IMR-90 (cell line): ENCODE measurements around the gene PTP4A2. TPM values are rescaled to one million over a fixed set of nuclear protein-coding genes. Genes with fewer than 3 reads are reported as not detected.

ENCODE experiments used
- ATAC-seq: fragments of 200-7000 bp; cut with Tn5 transposase; 2 replicates; pipeline ENCODE4 v1.9.1; 2020; ENCODE audit warnings: low read depth, mild to moderate bottlenecking, moderate library complexity
- BruUV-seq: library from RNA; stranded (reverse); fragments of 400-500 nt; replicated peaks from 2 replicates; lab custom pipeline; 2021; lab: Mats Ljungman, UMichigan
- CTCF ChIA-PET: fragments of 300-600 bp; formaldehyde crosslinking; extraction: SDS; loops from one replicate; lab custom pipeline; 2021; ENCODE audit warnings: antibody characterized with exemption; lab: Yijun Ruan, JAX
- POLR2A ChIA-PET: fragments of 300-600 bp; sonication (Branson Sonifier 250); formaldehyde crosslinking; loops from one replicate; lab custom pipeline; 2022; ENCODE audit warnings: antibody characterized with exemption; ENCODE audit not compliant: unreplicated experiment; lab: Charles Lee
- DNase-seq: peaks from one replicate; pipeline ENCODE4 v3.0.0; 2013
- H2AFZ ChIP-seq: replicated peaks from 2 replicates; pipeline ENCODE3; 2013; ENCODE audit warnings: low read length, mild to moderate bottlenecking; ENCODE audit not compliant: poor library complexity
- H2AK5ac ChIP-seq: 2 replicates; pipeline ENCODE4 v1.6.1; 2013; ENCODE audit warnings: low read depth, low read length, inconsistent platforms
- H2AK9ac ChIP-seq: replicated peaks from 2 replicates; pipeline ENCODE3; 2013; ENCODE audit warnings: mild to moderate bottlenecking, low read depth, low read length, moderate library complexity; ENCODE audit not compliant: poor library complexity
- H2BK120ac ChIP-seq: 2 replicates; pipeline ENCODE4 v1.6.1; 2013; ENCODE audit warnings: low read depth, low read length, inconsistent platforms
- H2BK15ac ChIP-seq: 3 replicates; pipeline ENCODE4 v1.6.1; 2013; ENCODE audit warnings: low read depth, low read length, inconsistent platforms
- H2BK20ac ChIP-seq: 2 replicates; pipeline ENCODE4 v1.6.1; 2013; ENCODE audit warnings: low read depth, mild to moderate bottlenecking, inconsistent platforms, low read length, moderate library complexity
- H2BK5ac ChIP-seq: 2 replicates; pipeline ENCODE4 v1.6.1; 2013; ENCODE audit warnings: mild to moderate bottlenecking, low read depth, low read length, inconsistent platforms; ENCODE audit not compliant: poor library complexity, severe bottlenecking
- H3K14ac ChIP-seq: replicated peaks from 2 replicates; pipeline ENCODE4 v1.6.1; 2013; ENCODE audit warnings: low read depth, low read length, inconsistent platforms
- H3K18ac ChIP-seq: 2 replicates; pipeline ENCODE4 v1.6.1; 2013; ENCODE audit warnings: low read depth, low read length, control low read depth
- H3K23ac ChIP-seq: 2 replicates; pipeline ENCODE4 v1.6.1; 2013; ENCODE audit warnings: low read depth, low read length, inconsistent platforms
- H3K27ac ChIP-seq: 2 replicates; pipeline ENCODE4 v1.5.1; 2013; ENCODE audit warnings: mild to moderate bottlenecking, control low read depth, low read length; ENCODE audit not compliant: insufficient read depth
- H3K27me3 ChIP-seq: 2 replicates; pipeline ENCODE4 v1.6.1; 2013; ENCODE audit warnings: low read length; ENCODE audit not compliant: control insufficient read depth, insufficient read depth
- H3K36me3 ChIP-seq: 2 replicates; pipeline ENCODE4 v1.6.1; 2013; ENCODE audit warnings: low read length, mixed read lengths; ENCODE audit not compliant: control insufficient read depth, insufficient read depth
- H3K4ac ChIP-seq: 2 replicates; pipeline ENCODE4 v1.6.1; 2013; ENCODE audit warnings: low read depth, low read length, inconsistent platforms
- H3K4me1 ChIP-seq: 2 replicates; pipeline ENCODE4 v1.6.1; 2013; ENCODE audit warnings: low read length, mixed read lengths; ENCODE audit not compliant: control insufficient read depth, insufficient read depth
- H3K4me2 ChIP-seq: 2 replicates; pipeline ENCODE4 v1.6.1; 2013; ENCODE audit warnings: low read depth, mild to moderate bottlenecking, control low read depth, low read length, moderate library complexity
- H3K4me3 ChIP-seq: 2 replicates; pipeline ENCODE4 v1.5.1; 2013; ENCODE audit warnings: low read depth, mild to moderate bottlenecking, control low read depth, low read length, moderate library complexity; ENCODE audit not compliant: insufficient read depth
- H3K56ac ChIP-seq: 2 replicates; pipeline ENCODE4 v1.6.1; 2013; ENCODE audit warnings: low read length, inconsistent platforms; ENCODE audit not compliant: insufficient read depth; ENCODE audit errors: extremely low read depth
- H3K79me1 ChIP-seq, 2 experiments: 2 replicates each; pipeline ENCODE4 v1.6.1; 2013; ENCODE audit warnings: low read length in 2 of 2, inconsistent platforms in 1 of 2, low read depth in 1 of 2
- H3K9ac ChIP-seq: 2 replicates; pipeline ENCODE4 v1.6.1; 2013; ENCODE audit warnings: low read depth, low read length, control low read depth
- H3K9me1 ChIP-seq: 2 replicates; pipeline ENCODE4 v1.6.1; 2013; ENCODE audit warnings: low read length, inconsistent platforms; ENCODE audit not compliant: insufficient read depth
- H3K9me3 ChIP-seq: 2 replicates; pipeline ENCODE4 v1.6.1; 2013; ENCODE audit warnings: low read length; ENCODE audit not compliant: control insufficient read depth, insufficient read depth
- H4K20me1 ChIP-seq: 2 replicates; pipeline ENCODE4 v1.6.1; 2013; ENCODE audit warnings: low read length, inconsistent platforms; ENCODE audit not compliant: insufficient read depth
- H4K5ac ChIP-seq: 2 replicates; pipeline ENCODE4 v1.6.1; 2013; ENCODE audit warnings: mild to moderate bottlenecking, low read depth, low read length, control low read depth
- H4K8ac ChIP-seq, 2 experiments: 2 replicates each; pipeline ENCODE4 v1.6.1; 2013; ENCODE audit warnings: low read depth in 2 of 2, low read length in 2 of 2, control low read depth in 1 of 2, inconsistent platforms in 1 of 2
- H4K91ac ChIP-seq: 2 replicates; pipeline ENCODE4 v1.6.1; 2013; ENCODE audit warnings: low read depth, low read length, inconsistent platforms; ENCODE audit not compliant: insufficient read depth
- BHLHE40 ChIP-seq: fragments of 150-350 bp; IDR thresholded peaks from 2 replicates; pipeline ENCODE4 v1.6.1; 2016; ENCODE audit warnings: mild to moderate bottlenecking, low read depth, low read length
- CEBPB ChIP-seq: IDR thresholded peaks from 2 replicates; pipeline ENCODE4 v1.6.1; 2012; ENCODE audit warnings: low read depth, low read length, improper control_type of control experiment
- CHD1 ChIP-seq: IDR thresholded peaks from 2 replicates; pipeline ENCODE4 v1.6.1; 2012; ENCODE audit warnings: low read depth, low read length, improper control_type of control experiment
- FOS ChIP-seq: fragments of 150-350 bp; IDR thresholded peaks from 2 replicates; pipeline ENCODE4 v1.6.1; 2016; ENCODE audit warnings: low read depth, low read length
- MAFK ChIP-seq: IDR thresholded peaks from 2 replicates; pipeline ENCODE4 v1.6.1; 2012; ENCODE audit warnings: low read depth, low read length, improper control_type of control experiment
- MAZ ChIP-seq: IDR thresholded peaks from 2 replicates; pipeline ENCODE4 v1.6.1; 2012; ENCODE audit warnings: low read depth, mild to moderate bottlenecking, low read length, improper control_type of control experiment, moderate library complexity, borderline replicate concordance
- MXI1 ChIP-seq: IDR thresholded peaks from 2 replicates; pipeline ENCODE4 v1.6.1; 2012; ENCODE audit warnings: low read depth, mild to moderate bottlenecking, low read length, moderate library complexity, borderline replicate concordance
- NFE2L2 ChIP-seq: fragments of 150-350 bp; IDR thresholded peaks from 2 replicates; pipeline ENCODE4 v1.6.1; 2016; ENCODE audit warnings: low read depth, mild to moderate bottlenecking, low read length
- RCOR1 ChIP-seq: IDR thresholded peaks from 2 replicates; pipeline ENCODE4 v1.6.1; 2012; ENCODE audit warnings: mild to moderate bottlenecking, low read length, improper control_type of control experiment; ENCODE audit not compliant: insufficient replicate concordance
- SMC3 ChIP-seq: fragments of 150-350 bp; IDR thresholded peaks from 2 replicates; pipeline ENCODE4 v1.6.1; 2016; ENCODE audit warnings: low read depth, mild to moderate bottlenecking, antibody characterized with exemption, low read length, moderate library complexity
- WGBS, 2 experiments: methylation state at CpG; one replicate each; pipeline versions ENCODE4 v1.1.5 to v1.1.7; 2013; ENCODE audit warnings: missing lambda C conversion rate in 2 of 2; ENCODE audit not compliant: insufficient read length in 1 of 2; ENCODE audit errors: extremely low coverage in 2 of 2; 5-methylcytosine and 5-hydroxymethylcytosine counted together
- dilution Hi-C: fragments of 300-500 bp; cut with HindIII; formaldehyde crosslinking; loops from one replicate; pipeline ENCODE4 v1.14.3; 2018; ENCODE audit warnings: low sequenced_read_pairs; ENCODE audit not compliant: unreplicated experiment
- in situ Hi-C: fragments of 300-500 bp; cut with MboI; formaldehyde crosslinking; loops from 3 replicates; pipeline ENCODE4 v1.14.3; 2019; ENCODE audit warnings: low sequenced_read_pairs, inconsistent platforms, mixed read lengths
- intact Hi-C: fragments of 100-400 bp; cut with micrococcal nuclease; formaldehyde crosslinking; loops from 2 replicates; pipeline ENCODE4 v1.10.0; 2022
- polyA plus RNA-seq, 3 experiments: library from polyadenylated mRNA; depleted of rRNA; stranded (reverse); fragments of >200 nt; gene quantifications; 2 replicates each; pipeline ENCODE4 v1.2.3, GENCODE V29; 2012; ENCODE audit warnings: low replicate concordance in 1 of 3
- total RNA-seq: library from RNA; depleted of rRNA; stranded (reverse); fragments of >200 nt; gene quantifications from 2 replicates; pipeline ENCODE4 v1.2.3, GENCODE V29; 2012
- TF ChIP-seq, protein P1 (sequence below): fragments of 150-350 bp; IDR thresholded peaks from 2 replicates; pipeline ENCODE4 v1.6.1; 2016; ENCODE audit warnings: low read depth, mild to moderate bottlenecking, low read length, moderate library complexity, borderline replicate concordance
- TF ChIP-seq, protein P2 (sequence below): fragments of 150-350 bp; IDR thresholded peaks from 2 replicates; pipeline ENCODE4 v1.6.1; 2017; ENCODE audit warnings: mild to moderate bottlenecking, antibody characterized with exemption, low read length, low read depth

PTP4A2 gene
- total and polyA plus RNA-seq, 2 of the 4 experiments (the other 2 are of a cell fraction) = 135 to 328 TPM

DNA sequence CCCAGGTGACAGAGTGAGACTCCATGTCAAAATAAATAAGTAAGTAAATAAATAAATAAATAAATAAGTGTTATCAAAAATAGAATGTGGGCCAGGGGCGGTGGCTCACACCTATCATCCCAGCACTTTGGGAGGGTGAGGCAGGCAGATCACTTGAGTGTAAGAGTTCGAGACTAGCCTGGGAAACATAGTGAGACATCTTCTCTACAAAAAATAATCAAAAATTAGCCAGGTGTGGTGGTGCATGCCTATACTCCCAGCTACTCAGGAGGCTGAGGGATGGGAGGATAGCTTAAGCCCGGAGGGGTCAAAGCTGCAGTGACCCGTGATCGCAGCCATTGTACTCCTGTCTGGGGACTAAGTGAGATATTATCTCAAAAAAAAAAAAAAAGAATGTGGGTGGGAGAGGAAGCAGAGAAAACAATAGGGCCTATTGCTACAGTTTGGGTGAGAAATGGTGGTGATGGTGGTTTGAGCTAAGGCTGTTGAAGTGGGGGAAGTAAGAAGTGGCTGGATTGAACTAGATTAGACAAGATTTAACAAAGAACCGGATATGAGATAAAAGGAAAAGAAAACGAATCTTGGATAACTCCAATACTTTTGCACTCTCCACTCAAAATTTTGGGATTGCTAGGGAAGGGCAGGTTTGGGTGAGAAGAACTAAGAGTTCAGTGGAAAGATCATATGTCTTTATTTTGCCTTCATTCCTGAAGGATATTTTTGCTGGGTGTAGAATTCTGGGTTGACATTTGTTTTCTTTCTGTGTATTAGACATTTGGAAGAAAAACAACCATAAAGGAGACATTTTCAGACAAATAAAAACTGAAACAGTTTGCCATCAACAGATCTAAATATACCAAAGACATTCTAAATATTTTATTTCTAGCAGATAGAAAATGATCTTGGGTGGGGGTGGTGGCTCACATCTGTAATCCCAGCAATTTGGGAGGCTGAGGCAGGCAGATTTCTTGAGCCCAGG is 65.2 kb downstream of the PTP4A2 start:
- H4K8ac ChIP-seq = no peak overlapping the region
- no peak overlapping the region for H2BK120ac ChIP-seq
- no peak for DNase-seq
- no peak overlapping the region for H3K4me2 ChIP-seq
- no peak overlapping the region for H3K18ac ChIP-seq
- H3K4me3 ChIP-seq = no peak overlapping the region
- no peak overlapping the region for H2AK9ac ChIP-seq
- H3K9ac ChIP-seq = no peak overlapping the region
- no peak overlapping the region for H2AK5ac ChIP-seq
- ChIA-PET CTCF (interaction anchor here (0.6 kb wide), 1 partner anchor 21 kb away, joined by 3 read pairs; no protein-coding TSS in a partner anchor), POLR2A (no interaction called here)
- no peak overlapping the region for H3K14ac ChIP-seq
- no peaks in the 10 kb centered on the region for H3K79me1 ChIP-seq
- H3K27ac ChIP-seq = no peak overlapping the region
- in situ Hi-C loops (no loop called here), intact Hi-C loops (loop anchor here (10.0 kb wide), 1 partner anchor 48 kb away; no protein-coding TSS in a partner anchor), dilution Hi-C loops (no loop called here)
- no peaks in the 10 kb centered on the region for H3K9me3 ChIP-seq
- H3K4ac ChIP-seq = no peak overlapping the region
- H4K91ac ChIP-seq = no peak overlapping the region
- H2BK5ac ChIP-seq = no peak overlapping the region
- no peak overlapping the region for H2BK20ac ChIP-seq
- no peak overlapping the region for H4K5ac ChIP-seq
- no peaks in the 10 kb centered on the region for H3K9me1 ChIP-seq
- TF ChIP-seq, protein P1, sequence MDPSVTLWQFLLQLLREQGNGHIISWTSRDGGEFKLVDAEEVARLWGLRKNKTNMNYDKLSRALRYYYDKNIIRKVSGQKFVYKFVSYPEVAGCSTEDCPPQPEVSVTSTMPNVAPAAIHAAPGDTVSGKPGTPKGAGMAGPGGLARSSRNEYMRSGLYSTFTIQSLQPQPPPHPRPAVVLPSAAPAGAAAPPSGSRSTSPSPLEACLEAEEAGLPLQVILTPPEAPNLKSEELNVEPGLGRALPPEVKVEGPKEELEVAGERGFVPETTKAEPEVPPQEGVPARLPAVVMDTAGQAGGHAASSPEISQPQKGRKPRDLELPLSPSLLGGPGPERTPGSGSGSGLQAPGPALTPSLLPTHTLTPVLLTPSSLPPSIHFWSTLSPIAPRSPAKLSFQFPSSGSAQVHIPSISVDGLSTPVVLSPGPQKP = no peak
- TF ChIP-seq MXI1 = no peak
- no peak for TF ChIP-seq NFE2L2
- no peak for TF ChIP-seq CEBPB
- TF ChIP-seq CHD1 = no peak
- no peak for TF ChIP-seq MAZ
- no peak for TF ChIP-seq MAFK
- TF ChIP-seq RCOR1 = no peak
- TF ChIP-seq FOS = no peak
- TF ChIP-seq SMC3 = no peak
- no peak for TF ChIP-seq BHLHE40
- TF ChIP-seq, protein P2, sequence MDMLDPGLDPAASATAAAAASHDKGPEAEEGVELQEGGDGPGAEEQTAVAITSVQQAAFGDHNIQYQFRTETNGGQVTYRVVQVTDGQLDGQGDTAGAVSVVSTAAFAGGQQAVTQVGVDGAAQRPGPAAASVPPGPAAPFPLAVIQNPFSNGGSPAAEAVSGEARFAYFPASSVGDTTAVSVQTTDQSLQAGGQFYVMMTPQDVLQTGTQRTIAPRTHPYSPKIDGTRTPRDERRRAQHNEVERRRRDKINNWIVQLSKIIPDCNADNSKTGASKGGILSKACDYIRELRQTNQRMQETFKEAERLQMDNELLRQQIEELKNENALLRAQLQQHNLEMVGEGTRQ = no peak
- H4K20me1 ChIP-seq = no peaks in the 10 kb centered on the region
- no peak overlapping the region for H2BK15ac ChIP-seq
- H3K36me3 ChIP-seq = no peaks in the 10 kb centered on the region
- no peaks in the 10 kb centered on the region for H3K4me1 ChIP-seq
- no peak for ATAC-seq
- H3K56ac ChIP-seq = no peak overlapping the region
- no peak overlapping the region for H3K23ac ChIP-seq
- WGBS, 2 experiments = no CpG with 5 or more reads among the region's 7 CpGs
- H3K27me3 ChIP-seq = peaks cover 3% of the 10 kb centered on the region; the same call in 1 of the 2 replicates
- BruUV-seq = no TSS peak
- no peak overlapping the region for H2AFZ ChIP-seq
